HL-60 (cell line): Measurements from ENCODE around the gene TRPM2.

ENCODE experiments used
- DNase-seq, 2 experiments: peaks; one replicate each; pipeline ENCODE4 v3.0.0-alpha.2; 2010 to 2020; ENCODE audit warnings: low read depth in 1 of 2, low spot score in 1 of 2
- H3K27ac ChIP-seq: fragments of 250-450 bp; sonication (Bioruptor Pico); replicated peaks from 2 replicates; pipeline ENCODE4 v1.5.1; 2020; ENCODE audit warnings: mild to moderate bottlenecking, moderate library complexity
- H3K27me3 ChIP-seq: fragments of 250-450 bp; sonication (Bioruptor Pico); 2 replicates; pipeline ENCODE4 v1.5.1; 2021; ENCODE audit warnings: mild to moderate bottlenecking, moderate library complexity; ENCODE audit not compliant: insufficient read depth, poor library complexity, severe bottlenecking
- H3K4me3 ChIP-seq: replicated peaks from 2 replicates; pipeline ENCODE4 v1.5.1; 2011; ENCODE audit warnings: mild to moderate bottlenecking, control low read depth, low read length; ENCODE audit not compliant: insufficient read depth
- GABPA ChIP-seq: IDR thresholded peaks from 2 replicates; pipeline ENCODE4 v1.6.1; 2012; ENCODE audit warnings: low read depth
- POLR2AphosphoS5 ChIP-seq: IDR thresholded peaks from 2 replicates; pipeline ENCODE4 v1.6.1; 2012; ENCODE audit warnings: low read depth
- SPI1 ChIP-seq: IDR thresholded peaks from 2 replicates; pipeline ENCODE4 v1.6.1; 2012; ENCODE audit warnings: low read depth, mild to moderate bottlenecking, borderline replicate concordance
- TF ChIP-seq, protein P1 (sequence below): IDR thresholded peaks from one replicate; pipeline ENCODE4 v1.5.1; 2011; ENCODE audit warnings: low read length, control low read depth, inconsistent platforms; ENCODE audit not compliant: insufficient read depth
- TF ChIP-seq, protein P2 (sequence below): IDR thresholded peaks from 2 replicates; pipeline ENCODE4 v1.6.1; 2012; ENCODE audit warnings: low read depth; ENCODE audit not compliant: insufficient replicate concordance

TRPM2 gene

DNA sequence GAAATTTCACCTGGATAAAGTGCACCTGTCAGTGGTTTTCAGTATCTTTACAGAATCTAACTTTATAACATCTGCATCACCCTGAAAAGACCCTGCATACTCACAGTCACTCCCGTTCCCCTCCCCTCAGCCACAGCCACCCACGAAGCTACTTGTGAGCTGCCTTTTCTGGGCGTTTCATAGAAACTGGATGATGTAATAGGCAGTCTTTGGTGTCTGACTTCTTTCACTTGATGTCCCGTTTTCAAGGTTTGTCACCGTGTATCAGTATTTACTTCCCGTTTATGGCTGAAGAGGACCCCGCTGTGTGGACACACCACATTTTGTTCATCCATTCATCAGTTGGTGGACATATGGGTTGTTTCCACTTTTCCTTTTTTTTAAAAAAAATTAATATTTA lies 54.1 kb downstream of the TRPM2 start:
- TF ChIP-seq, protein P1, sequence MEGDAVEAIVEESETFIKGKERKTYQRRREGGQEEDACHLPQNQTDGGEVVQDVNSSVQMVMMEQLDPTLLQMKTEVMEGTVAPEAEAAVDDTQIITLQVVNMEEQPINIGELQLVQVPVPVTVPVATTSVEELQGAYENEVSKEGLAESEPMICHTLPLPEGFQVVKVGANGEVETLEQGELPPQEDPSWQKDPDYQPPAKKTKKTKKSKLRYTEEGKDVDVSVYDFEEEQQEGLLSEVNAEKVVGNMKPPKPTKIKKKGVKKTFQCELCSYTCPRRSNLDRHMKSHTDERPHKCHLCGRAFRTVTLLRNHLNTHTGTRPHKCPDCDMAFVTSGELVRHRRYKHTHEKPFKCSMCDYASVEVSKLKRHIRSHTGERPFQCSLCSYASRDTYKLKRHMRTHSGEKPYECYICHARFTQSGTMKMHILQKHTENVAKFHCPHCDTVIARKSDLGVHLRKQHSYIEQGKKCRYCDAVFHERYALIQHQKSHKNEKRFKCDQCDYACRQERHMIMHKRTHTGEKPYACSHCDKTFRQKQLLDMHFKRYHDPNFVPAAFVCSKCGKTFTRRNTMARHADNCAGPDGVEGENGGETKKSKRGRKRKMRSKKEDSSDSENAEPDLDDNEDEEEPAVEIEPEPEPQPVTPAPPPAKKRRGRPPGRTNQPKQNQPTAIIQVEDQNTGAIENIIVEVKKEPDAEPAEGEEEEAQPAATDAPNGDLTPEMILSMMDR, result no peak
- TF ChIP-seq, protein P2, sequence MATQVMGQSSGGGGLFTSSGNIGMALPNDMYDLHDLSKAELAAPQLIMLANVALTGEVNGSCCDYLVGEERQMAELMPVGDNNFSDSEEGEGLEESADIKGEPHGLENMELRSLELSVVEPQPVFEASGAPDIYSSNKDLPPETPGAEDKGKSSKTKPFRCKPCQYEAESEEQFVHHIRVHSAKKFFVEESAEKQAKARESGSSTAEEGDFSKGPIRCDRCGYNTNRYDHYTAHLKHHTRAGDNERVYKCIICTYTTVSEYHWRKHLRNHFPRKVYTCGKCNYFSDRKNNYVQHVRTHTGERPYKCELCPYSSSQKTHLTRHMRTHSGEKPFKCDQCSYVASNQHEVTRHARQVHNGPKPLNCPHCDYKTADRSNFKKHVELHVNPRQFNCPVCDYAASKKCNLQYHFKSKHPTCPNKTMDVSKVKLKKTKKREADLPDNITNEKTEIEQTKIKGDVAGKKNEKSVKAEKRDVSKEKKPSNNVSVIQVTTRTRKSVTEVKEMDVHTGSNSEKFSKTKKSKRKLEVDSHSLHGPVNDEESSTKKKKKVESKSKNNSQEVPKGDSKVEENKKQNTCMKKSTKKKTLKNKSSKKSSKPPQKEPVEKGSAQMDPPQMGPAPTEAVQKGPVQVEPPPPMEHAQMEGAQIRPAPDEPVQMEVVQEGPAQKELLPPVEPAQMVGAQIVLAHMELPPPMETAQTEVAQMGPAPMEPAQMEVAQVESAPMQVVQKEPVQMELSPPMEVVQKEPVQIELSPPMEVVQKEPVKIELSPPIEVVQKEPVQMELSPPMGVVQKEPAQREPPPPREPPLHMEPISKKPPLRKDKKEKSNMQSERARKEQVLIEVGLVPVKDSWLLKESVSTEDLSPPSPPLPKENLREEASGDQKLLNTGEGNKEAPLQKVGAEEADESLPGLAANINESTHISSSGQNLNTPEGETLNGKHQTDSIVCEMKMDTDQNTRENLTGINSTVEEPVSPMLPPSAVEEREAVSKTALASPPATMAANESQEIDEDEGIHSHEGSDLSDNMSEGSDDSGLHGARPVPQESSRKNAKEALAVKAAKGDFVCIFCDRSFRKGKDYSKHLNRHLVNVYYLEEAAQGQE, result no peak
- no peak for TF ChIP-seq GABPA
- no peak for TF ChIP-seq POLR2AphosphoS5
- TF ChIP-seq SPI1, result no peak
- H3K27ac ChIP-seq, result no peak overlapping the region
- no peak for DNase-seq
- no peaks in the 10 kb centered on the region for H3K27me3 ChIP-seq
- no peak overlapping the region for H3K4me3 ChIP-seq

GRCh38 chr21:44408226-44408625 lies 54.8 kb downstream of the TRPM2 start:
- H3K27ac ChIP-seq, result no peak overlapping the region
- H3K27me3 ChIP-seq, result no peaks in the 10 kb centered on the region
- H3K4me3 ChIP-seq, result no peak overlapping the region
- TF ChIP-seq POLR2AphosphoS5 (no peak), SPI1 (no peak), GABPA (no peak)
- TF ChIP-seq, protein P1, result no peak
- no peak for DNase-seq

DNA sequence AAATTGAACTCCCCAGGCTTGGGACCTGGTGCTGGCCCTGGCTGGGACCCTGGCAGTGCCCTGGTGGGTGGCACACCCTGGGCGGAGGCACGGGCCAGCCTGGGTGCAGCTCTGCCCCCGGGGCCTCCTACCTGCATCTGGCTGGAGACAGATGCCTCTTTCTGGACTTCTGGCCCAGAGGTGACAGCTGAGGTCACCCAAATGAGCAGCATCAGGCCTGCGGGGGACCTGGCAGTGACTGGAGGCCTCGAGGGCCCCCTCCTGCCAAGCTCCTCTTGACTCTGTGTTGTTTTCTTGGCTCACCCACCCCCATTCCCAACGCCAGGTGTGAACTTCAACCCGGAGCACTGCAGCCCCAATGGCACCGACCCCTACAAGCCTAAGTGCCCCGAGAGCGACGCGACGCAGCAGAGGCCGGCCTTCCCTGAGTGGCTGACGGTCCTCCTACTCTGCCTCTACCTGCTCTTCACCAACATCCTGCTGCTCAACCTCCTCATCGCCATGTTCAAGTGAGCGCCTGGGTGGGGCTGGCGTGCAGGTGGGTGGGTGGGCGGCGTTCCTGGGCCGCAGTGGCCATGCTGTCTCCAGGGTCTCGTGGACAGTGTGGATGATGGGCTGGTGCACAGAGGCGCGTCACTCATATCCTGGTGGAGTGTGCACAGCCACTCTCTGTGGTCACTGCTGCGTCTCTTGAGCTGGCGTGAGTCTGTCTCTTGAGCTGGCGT lies 60.3 kb downstream of the TRPM2 start:
- H3K27ac ChIP-seq, result no peak overlapping the region
- no peak overlapping the region for H3K4me3 ChIP-seq
- no peak for TF ChIP-seq GABPA
- TF ChIP-seq, protein P1, result no peak
- TF ChIP-seq SPI1, result no peak
- TF ChIP-seq, protein P2, result no peak

More for the DNA sequence above, 60.3 kb downstream of the TRPM2 start:
- no peaks in the 10 kb centered on the region for H3K27me3 ChIP-seq
- DNase-seq, result no peak
